ENCODE data around the gene SAMM50. TPM values are rescaled to one million over a fixed set of nuclear protein-coding genes. Genes with fewer than 3 reads are reported as not detected.

The SAMM50 gene
- total and polyA plus RNA-seq, 10 of the 15 experiments (the other 5 are each of a cell fraction or from before 2014, with no cell fraction given), result 38.2 to 126 (median 62.4) TPM

DNA sequence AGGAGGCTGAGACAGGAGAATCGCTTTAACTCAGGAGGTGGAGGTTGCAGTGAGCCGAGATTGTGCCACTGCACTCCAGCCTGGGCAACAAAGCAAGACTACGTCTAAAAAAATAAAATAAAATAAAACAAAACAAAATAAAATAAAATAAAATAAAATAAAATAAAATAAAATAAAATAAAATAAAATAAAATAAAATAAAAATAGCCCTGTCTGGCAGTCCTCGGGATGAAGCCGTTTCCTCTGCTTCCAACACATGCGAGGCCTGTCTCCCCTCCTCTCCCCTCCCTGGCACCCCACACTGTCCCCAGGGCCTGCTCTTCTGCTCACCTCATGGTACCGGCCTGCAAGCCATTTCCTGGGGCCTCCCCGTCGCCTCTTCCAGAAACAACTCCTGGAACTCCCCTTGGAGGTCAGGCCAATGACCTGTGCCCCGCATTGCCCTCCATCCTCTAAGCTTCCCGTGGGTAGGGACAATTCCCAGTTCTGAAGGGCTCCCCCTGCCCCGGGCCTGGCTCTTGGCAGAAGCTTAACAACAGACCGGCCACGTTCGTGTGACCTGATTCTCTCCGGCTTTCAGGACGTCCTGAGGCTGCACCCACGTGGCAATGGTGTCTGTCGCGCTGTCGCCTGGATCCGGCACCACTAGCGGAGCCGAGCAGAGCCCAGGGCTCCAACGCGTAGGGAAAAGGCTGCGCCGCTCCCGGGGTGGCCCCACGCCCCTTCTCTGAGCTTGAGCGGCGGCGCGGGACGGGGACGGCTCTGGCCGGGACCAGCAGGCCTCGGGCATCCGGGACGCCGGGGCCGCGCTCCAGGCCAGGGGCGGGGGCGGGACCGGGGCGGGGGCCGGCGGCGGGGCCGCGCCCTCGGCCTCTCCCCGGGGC, 68.4 kb downstream of the SAMM50 start (continued):
- no peak for TF ChIP-seq SREBF1 (IDR thresholded peaks at IDR 0.05; ENCODE audit: low read length)
- no peak for TF ChIP-seq PML (IDR thresholded peaks at IDR 0.05; ENCODE audit: low read length)
- TF ChIP-seq RELA (IDR thresholded peaks at IDR 0.05; ENCODE audit: borderline replicate concordance, partially characterized antibody), result peak; percentile 78
- no peak for TF ChIP-seq CHD1 (IDR thresholded peaks at IDR 0.05; ENCODE audit: low read depth, low read length)
- peak; percentile 62; the same call in 1 of the 2 replicates for TF ChIP-seq EED (IDR thresholded peaks at IDR 0.05; ENCODE audit: low read depth)
- peak; percentile 44 for TF ChIP-seq HDGF (IDR thresholded peaks at IDR 0.05)
- 0 out of 4 replicates have a peak, but pooled peaks have one; percentile 18 to 45 for TF ChIP-seq BHLHE40 (IDR thresholded peaks at IDR 0.05; ENCODE audit: borderline replicate concordance in 1 of 2, low read depth in 2 of 2, low read length in 1 of 2)
- TF ChIP-seq ZNF207 (IDR thresholded peaks at IDR 0.05; ENCODE audit: borderline replicate concordance), result no peak
- TF ChIP-seq, protein P1, sequence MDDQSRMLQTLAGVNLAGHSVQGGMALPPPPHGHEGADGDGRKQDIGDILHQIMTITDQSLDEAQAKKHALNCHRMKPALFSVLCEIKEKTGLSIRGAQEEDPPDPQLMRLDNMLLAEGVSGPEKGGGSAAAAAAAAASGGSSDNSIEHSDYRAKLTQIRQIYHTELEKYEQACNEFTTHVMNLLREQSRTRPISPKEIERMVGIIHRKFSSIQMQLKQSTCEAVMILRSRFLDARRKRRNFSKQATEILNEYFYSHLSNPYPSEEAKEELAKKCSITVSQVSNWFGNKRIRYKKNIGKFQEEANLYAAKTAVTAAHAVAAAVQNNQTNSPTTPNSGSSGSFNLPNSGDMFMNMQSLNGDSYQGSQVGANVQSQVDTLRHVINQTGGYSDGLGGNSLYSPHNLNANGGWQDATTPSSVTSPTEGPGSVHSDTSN (IDR thresholded peaks at IDR 0.05; ENCODE audit: insufficient replicate concordance, low read depth, low read length), result no peak
- TF ChIP-seq NBN (IDR thresholded peaks at IDR 0.05), result peak; percentile 27; the same call in 1 of the 2 replicates
- no peak; the same call in 1 of the 2 replicates for TF ChIP-seq TAF1 (IDR thresholded peaks at IDR 0.05; ENCODE audit: borderline replicate concordance, low read depth, low read length)
- TF ChIP-seq MTA2 (IDR thresholded peaks at IDR 0.05; ENCODE audit: low read depth), result no peak
- TF ChIP-seq, protein P2, sequence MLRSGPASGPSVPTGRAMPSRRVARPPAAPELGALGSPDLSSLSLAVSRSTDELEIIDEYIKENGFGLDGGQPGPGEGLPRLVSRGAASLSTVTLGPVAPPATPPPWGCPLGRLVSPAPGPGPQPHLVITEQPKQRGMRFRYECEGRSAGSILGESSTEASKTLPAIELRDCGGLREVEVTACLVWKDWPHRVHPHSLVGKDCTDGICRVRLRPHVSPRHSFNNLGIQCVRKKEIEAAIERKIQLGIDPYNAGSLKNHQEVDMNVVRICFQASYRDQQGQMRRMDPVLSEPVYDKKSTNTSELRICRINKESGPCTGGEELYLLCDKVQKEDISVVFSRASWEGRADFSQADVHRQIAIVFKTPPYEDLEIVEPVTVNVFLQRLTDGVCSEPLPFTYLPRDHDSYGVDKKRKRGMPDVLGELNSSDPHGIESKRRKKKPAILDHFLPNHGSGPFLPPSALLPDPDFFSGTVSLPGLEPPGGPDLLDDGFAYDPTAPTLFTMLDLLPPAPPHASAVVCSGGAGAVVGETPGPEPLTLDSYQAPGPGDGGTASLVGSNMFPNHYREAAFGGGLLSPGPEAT (IDR thresholded peaks at IDR 0.05; ENCODE audit: low read depth), result 0 out of 2 replicates have a peak, but pooled peaks have one; percentile 59
- no peak for TF ChIP-seq BMI1 (IDR thresholded peaks at IDR 0.05; ENCODE audit: borderline replicate concordance)
- TF ChIP-seq CBFB (IDR thresholded peaks at IDR 0.05; ENCODE audit: low read depth), result 0 out of 2 replicates have a peak, but pooled peaks have one; percentile 54
- no peak for TF ChIP-seq ZNF384 (IDR thresholded peaks at IDR 0.05; ENCODE audit: borderline replicate concordance, low read depth, low read length)
- TF ChIP-seq KAT2A (conservative IDR thresholded peaks at IDR 0.05; ENCODE audit: control insufficient read depth, low read depth, low read length), result no peak
- TF ChIP-seq SMAD1 (IDR thresholded peaks at IDR 0.05; ENCODE audit: low read depth, partially characterized antibody), result no peak
- TF ChIP-seq, protein P3, sequence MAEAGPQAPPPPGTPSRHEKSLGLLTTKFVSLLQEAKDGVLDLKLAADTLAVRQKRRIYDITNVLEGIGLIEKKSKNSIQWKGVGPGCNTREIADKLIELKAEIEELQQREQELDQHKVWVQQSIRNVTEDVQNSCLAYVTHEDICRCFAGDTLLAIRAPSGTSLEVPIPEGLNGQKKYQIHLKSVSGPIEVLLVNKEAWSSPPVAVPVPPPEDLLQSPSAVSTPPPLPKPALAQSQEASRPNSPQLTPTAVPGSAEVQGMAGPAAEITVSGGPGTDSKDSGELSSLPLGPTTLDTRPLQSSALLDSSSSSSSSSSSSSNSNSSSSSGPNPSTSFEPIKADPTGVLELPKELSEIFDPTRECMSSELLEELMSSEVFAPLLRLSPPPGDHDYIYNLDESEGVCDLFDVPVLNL (IDR thresholded peaks at IDR 0.05; ENCODE audit: low read depth, low read length), result no peak
- TF ChIP-seq, protein P4, sequence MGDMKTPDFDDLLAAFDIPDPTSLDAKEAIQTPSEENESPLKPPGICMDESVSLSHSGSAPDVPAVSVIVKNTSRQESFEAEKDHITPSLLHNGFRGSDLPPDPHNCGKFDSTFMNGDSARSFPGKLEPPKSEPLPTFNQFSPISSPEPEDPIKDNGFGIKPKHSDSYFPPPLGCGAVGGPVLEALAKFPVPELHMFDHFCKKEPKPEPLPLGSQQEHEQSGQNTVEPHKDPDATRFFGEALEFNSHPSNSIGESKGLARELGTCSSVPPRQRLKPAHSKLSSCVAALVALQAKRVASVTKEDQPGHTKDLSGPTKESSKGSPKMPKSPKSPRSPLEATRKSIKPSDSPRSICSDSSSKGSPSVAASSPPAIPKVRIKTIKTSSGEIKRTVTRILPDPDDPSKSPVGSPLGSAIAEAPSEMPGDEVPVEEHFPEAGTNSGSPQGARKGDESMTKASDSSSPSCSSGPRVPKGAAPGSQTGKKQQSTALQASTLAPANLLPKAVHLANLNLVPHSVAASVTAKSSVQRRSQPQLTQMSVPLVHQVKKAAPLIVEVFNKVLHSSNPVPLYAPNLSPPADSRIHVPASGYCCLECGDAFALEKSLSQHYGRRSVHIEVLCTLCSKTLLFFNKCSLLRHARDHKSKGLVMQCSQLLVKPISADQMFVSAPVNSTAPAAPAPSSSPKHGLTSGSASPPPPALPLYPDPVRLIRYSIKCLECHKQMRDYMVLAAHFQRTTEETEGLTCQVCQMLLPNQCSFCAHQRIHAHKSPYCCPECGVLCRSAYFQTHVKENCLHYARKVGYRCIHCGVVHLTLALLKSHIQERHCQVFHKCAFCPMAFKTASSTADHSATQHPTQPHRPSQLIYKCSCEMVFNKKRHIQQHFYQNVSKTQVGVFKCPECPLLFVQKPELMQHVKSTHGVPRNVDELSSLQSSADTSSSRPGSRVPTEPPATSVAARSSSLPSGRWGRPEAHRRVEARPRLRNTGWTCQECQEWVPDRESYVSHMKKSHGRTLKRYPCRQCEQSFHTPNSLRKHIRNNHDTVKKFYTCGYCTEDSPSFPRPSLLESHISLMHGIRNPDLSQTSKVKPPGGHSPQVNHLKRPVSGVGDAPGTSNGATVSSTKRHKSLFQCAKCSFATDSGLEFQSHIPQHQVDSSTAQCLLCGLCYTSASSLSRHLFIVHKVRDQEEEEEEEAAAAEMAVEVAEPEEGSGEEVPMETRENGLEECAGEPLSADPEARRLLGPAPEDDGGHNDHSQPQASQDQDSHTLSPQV (IDR thresholded peaks at IDR 0.05), result no peak
- peak; percentile 72 to 77 for TF ChIP-seq IKZF2 (IDR thresholded peaks at IDR 0.05)
- TF ChIP-seq ATF7 (IDR thresholded peaks at IDR 0.05; ENCODE audit: low read depth), result no peak

Data from GM12878 (cell line).